Effector CD8-positive, alpha-beta T cell (primary cell): ENCODE measurements around the gene MUC12.
A peak's percentile ranks its signal among the peaks of the same experiment; 100 is the strongest.
"Not testable (repeated sequence)": the region's sequence is repeated elsewhere in the genome, so short reads cannot be mapped to it uniquely, and the experiment has no call there.

Source experiments
- DNase-seq: peaks from one replicate; lab custom pipeline; 2025; lab: John Stamatoyannopoulos, UW

The MUC12 gene

GRCh38 chr7:100994671-100995070 lies 25.3 kb downstream of the MUC12 start:
- not testable (repeated sequence) for DNase-seq

DNA sequence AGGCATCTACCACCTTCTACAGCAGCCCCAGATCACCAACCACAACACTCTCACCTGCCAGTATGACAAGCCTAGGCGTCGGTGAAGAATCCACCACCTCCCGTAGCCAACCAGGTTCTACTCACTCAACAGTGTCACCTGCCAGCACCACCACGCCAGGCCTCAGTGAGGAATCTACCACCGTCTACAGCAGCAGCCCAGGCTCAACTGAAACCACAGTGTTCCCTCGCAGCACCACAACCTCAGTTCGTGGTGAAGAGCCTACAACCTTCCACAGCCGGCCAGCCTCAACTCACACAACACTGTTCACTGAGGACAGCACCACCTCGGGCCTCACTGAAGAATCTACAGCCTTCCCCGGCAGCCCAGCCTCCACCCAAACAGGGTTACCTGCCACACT lies 29.2 kb downstream of the MUC12 start:
- DNase-seq, result not testable (repeated sequence)

GRCh38 chr7:100999334-100999733 lies 30.0 kb downstream of the MUC12 start:
- DNase-seq, result not testable (repeated sequence)

DNA sequence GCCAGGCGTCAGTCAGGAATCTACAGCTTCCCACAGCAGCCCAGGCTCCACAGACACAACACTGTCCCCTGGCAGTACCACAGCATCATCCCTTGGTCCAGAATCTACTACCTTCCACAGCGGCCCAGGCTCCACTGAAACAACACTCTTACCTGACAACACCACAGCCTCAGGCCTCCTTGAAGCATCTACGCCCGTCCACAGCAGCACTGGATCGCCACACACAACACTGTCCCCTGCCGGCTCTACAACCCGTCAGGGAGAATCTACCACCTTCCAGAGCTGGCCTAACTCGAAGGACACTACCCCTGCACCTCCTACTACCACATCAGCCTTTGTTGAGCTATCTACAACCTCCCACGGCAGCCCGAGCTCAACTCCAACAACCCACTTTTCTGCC lies 30.7 kb downstream of the MUC12 start:
- DNase-seq, result not testable (repeated sequence)

- DNase-seq, result not testable (repeated sequence)
Observed at GRCh38 chr7:101002333-101002732, 33.0 kb downstream of the MUC12 start.

DNA sequence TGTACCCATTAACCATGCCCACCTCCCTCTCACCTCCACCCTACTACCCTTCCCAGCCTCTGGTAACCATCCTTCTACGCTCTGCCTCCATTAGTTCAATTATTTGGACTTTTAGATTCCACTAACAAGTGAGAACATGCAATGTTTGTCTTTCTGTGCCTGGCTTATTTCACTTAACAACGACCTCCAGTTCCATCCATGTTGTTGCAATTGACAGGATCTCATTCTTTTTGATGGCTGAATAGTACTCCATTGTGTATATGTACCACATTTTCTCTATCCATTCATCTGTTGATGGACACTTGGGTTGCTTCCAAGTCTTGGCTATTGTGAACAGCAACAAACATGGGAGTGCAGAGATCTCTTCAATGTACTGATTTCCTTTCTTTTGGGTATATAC lies 38.0 kb downstream of the MUC12 start:
- DNase-seq, result not testable (repeated sequence)

- DNase-seq, result no peak
Observed at GRCh38 chr7:101009629-101010028, 40.3 kb downstream of the MUC12 start.

GRCh38 chr7:101012931-101013330 lies 43.6 kb downstream of the MUC12 start:
- no peak for DNase-seq

- no peak for DNase-seq
Observed at GRCh38 chr7:101015626-101016025, 46.3 kb downstream of the MUC12 start.

- DNase-seq, result peak; percentile 18
Observed at GRCh38 chr7:101017064-101017777, 47.9 kb downstream of the MUC12 start.

- DNase-seq, result no peak
Observed at GRCh38 chr7:101018271-101019167, 49.2 kb downstream of the MUC12 start.

DNA sequence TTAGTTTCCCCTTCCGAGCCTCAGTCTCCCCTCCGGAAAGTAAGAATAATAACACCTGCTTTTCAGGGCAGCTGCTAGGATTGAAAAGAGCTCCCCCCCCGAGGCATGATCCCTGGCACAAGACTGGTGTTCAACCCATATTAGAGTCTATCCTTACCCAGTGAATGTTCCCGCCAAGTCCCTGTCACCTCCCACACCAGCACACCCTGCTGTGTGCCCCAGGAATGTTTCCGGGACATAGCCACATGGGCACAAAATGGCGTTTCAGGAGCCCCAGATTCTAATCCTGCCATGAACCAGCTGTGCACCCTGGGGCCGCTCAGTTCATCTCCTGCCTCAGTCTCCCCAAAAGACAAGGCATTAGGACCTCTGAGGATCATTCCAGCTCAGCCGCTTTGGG lies 51.1 kb downstream of the MUC12 start:
- DNase-seq, result no peak

DNA sequence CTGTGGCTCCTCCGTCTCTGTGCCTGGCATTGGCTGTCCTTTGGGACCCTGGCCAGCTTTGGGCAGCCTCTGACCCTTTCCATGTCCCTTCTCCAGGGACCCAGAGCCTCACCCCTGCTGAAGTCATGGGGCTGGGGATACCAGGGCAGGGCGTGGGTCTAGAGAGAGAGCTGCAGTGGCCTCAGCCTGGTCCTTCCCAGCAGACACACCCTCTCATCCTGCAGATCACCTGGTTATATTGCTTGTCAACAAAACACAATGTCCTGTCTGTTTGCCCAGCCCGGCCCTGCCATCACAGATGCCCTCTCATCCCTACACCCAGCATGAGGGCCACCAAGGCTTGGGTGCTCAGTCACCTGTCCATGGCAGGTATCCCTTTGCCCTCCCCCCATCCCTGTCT lies 52.3 kb downstream of the MUC12 start:
- DNase-seq, result no peak

DNA sequence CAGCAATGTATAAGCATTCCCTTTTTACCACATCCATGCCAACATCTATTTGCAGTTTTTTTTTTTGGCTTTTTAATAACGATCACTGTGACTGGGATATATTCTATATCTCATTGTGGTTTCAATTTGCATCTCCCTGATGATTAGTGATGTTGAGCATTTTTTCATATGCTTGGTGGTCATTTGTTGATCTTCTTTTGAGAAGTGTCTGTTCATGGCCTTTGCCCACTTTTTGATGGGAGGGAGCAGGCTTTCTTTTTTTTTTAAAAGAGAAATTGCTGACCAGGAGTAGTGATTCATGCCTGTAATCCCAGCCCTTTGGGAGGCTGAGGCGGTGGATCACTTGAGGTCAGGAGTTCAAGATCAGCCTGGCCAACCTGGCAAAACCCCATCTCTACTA lies 54.5 kb downstream of the MUC12 start:
- no peak for DNase-seq

DNA sequence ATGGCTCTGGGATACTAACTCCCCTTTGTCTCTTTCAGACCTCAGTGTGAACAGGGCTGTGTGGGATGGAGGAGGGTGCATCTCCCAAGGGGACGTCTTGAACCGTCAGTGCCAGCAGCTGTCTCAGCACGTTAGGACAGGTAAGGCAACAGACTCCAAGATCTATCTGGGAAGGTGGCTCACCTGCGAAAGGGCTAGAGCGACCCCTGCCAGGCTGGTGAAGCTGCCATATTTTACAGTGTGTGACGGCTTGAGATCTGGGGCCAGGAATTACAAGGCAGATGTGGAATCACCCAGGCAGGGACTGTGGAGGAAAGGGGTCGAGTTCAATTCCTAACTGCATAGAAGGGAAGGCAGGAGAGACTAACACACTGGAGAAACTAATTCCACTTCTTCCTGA lies 61.7 kb downstream of the MUC12 start:
- no peak for DNase-seq

DNA sequence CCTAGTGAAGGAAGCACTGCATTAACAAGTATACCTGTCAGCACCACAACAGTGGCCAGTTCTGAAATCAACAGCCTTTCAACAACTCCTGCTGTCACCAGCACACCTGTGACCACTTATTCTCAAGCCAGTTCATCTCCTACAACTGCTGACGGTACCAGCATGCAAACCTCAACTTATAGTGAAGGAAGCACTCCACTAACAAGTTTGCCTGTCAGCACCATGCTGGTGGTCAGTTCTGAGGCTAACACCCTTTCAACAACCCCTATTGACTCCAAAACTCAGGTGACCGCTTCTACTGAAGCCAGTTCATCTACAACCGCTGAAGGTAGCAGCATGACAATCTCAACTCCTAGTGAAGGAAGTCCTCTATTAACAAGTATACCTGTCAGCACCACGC lies 66.6 kb downstream of the MUC12 start:
- DNase-seq, result no peak

- DNase-seq, result not testable (repeated sequence)
Observed at GRCh38 chr7:101041283-101041682, 71.9 kb downstream of the MUC12 start.

DNA sequence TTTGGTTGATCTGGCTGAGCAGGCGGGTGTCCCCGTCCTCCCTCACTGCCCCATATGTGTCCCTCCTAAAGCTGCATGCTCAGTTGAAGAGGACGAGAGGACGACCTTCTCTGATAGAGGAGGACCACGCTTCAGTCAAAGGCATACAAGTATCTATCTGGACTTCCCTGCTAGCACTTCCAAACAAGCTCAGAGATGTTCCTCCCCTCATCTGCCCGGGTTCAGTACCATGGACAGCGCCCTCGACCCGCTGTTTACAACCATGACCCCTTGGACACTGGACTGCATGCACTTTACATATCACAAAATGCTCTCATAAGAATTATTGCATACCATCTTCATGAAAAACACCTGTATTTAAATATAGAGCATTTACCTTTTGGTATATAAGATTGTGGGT lies 89.0 kb downstream of the MUC12 start:
- peak; percentile 22 for DNase-seq

DNA sequence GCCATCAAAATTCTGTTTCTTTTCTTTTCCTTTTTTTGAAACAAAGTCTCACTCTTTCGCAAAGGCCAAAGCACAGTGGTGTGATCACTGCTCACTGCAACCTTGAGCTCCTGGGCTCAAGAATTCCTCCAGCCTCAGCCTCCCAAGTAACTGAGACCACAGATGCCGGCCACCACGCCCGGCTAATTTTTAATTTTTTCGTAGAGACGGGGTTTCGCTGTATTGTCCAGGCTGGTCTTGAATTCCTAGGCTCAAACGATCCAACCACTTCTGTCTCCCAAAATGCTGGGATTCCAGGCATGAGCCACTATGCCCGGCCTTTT lies 90.2 kb downstream of the MUC12 start:
- DNase-seq, result no peak

DNA sequence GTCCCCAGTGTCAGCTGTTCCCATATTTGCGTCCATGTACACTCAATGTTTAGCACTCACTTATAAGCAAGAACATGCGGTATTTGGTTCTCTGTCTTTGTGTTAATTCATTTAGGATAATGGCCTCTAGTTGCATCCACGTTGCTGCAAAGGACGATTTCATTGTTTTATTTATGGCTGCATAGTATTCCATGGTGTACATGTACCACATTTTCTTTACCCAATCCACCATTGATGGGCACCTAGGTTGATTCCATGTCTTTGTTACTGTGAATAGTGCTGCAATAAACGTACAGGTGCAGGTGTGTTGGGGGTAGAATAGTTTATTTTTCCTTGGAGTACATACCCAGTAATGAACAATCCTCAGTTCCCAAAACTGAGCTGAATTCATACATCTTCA lies 91.6 kb downstream of the MUC12 start:
- DNase-seq, result no peak

DNA sequence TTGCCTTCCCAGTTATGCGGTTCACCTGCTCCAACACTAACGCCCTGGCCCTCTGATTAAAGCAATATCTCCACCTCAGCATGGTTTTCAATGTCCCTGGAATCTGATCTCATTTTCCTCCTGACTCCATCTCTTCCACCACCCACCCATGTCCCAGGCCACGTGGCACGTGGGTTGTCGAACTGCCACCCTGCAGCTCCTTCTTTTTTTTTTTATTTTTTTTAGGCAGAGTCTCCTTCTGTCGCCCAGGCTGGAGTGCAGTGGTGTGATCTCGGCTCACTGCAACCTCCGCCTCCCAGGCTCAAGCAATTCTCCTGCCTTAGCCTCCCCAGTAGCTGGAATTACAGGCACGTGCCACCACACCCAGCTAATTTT lies 94.8 kb downstream of the MUC12 start:
- DNase-seq, result not testable (repeated sequence)

DNA sequence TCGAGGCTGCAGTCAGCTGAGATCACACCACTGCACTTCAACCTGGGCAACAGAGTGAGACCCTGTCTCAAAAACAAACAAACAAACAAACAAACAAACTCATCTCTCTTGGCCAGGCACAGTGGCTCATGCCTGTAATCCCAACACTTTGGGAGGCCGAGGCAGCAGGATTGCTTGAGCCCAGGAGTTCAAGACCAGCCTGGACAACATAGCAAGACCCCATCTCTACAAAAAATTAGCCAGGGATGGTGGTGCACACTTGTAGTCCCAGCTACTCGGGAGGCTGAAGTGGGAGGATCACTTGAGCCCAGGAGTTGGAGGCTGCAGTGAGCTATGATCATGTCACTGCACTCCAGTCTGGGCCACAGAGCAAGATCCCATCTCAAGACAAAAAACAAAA lies 95.8 kb downstream of the MUC12 start:
- DNase-seq, result not testable (repeated sequence)

GRCh38 chr7:101066141-101066832 lies 96.9 kb downstream of the MUC12 start:
- DNase-seq, result no peak
